GM12874 (cell line): ENCODE measurements around the gene SESN1.

Experiments
- TF ChIP-seq, protein P1 (sequence below): IDR thresholded peaks from 2 replicates; pipeline ENCODE4 v1.5.1; 2011; ENCODE audit warnings: low read depth, mild to moderate bottlenecking, control low read depth, low read length, moderate library complexity; ENCODE audit not compliant: insufficient read depth

The SESN1 gene

DNA sequence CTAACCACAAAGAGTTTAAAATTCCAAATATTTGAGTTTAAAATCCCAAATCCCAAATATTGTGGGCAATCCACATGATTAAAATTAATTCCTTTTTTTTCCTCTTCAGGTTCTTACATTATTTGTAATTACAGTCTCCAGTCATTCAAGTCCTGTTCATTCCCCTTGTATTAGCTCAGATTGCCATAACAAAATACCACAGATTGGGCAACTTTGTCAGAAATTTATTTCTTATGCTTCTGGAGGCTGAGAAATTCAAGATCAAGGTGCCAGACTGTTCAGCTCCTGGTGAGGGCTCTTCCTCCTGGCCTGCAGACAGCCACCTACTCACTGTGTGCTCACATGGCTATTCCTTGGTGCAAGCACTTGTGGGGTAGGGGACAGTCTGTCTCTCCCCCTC lies 141.0 kb downstream of the SESN1 start:
- TF ChIP-seq, protein P1, sequence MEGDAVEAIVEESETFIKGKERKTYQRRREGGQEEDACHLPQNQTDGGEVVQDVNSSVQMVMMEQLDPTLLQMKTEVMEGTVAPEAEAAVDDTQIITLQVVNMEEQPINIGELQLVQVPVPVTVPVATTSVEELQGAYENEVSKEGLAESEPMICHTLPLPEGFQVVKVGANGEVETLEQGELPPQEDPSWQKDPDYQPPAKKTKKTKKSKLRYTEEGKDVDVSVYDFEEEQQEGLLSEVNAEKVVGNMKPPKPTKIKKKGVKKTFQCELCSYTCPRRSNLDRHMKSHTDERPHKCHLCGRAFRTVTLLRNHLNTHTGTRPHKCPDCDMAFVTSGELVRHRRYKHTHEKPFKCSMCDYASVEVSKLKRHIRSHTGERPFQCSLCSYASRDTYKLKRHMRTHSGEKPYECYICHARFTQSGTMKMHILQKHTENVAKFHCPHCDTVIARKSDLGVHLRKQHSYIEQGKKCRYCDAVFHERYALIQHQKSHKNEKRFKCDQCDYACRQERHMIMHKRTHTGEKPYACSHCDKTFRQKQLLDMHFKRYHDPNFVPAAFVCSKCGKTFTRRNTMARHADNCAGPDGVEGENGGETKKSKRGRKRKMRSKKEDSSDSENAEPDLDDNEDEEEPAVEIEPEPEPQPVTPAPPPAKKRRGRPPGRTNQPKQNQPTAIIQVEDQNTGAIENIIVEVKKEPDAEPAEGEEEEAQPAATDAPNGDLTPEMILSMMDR: no peak

- TF ChIP-seq, protein P1: no peak
These were observed 141.7 kb downstream of the SESN1 start for GRCh38 chr6:108952776-108953486.

- TF ChIP-seq, protein P1: no peak
These were observed 143.2 kb downstream of the SESN1 start for GRCh38 chr6:108951351-108951953.

DNA sequence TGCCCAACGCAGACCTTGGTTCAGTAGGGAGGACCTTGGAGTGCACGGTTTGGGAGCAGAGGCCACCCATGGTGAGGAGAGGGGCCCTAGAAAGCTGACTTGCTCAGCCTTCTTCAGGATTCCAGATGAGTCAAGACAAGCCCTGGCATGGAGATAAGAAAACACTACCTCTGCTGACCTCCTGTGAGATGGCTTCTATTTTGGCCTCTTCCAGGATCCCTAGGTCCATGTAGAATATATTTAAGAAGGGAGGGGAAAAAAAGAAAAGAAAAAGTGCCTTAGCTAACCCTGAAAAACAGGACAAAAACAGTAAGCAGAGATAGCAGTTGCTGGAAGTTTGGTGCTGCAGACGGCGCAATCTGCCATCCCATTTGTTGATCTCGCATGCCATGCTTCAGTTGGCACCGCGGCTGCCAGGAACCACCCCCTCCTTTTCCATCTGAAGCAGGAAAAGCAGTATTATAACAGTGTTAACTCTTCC lies 146.4 kb downstream of the SESN1 start:
- TF ChIP-seq, protein P1: no peak

- TF ChIP-seq, protein P1: no peak
These were observed 147.4 kb downstream of the SESN1 start for GRCh38 chr6:108947114-108947854.

- TF ChIP-seq, protein P1: no peak
These were observed 148.0 kb downstream of the SESN1 start for GRCh38 chr6:108946695-108947094.

DNA sequence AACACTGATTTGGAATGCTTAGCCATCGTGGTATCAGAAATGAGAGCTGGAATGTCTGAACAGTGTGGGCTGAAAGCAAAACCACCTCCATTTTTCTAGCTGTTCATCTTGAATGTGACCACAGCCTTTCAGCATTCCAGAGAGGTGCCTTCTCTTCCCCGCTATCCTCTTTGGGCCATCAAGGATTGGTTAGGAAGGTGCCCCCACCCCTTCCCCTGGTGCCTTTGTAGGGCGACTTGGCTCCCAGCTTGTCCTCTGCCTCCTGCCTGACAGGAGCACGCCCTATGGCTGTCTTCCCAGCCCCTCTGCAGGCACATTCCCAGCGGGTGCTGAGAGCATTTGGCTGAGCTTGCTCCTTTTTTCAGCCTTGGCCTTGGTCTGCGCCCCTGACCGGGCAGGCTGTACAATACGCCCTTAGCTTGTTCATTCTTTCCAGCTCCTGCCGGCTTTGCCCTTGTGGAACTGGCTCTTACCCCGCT lies 148.9 kb downstream of the SESN1 start:
- TF ChIP-seq, protein P1: no peak
